ENCODE results near the gene APOD.
"Not testable (repeated sequence)": the region's sequence is repeated elsewhere in the genome, so short reads cannot be mapped to it uniquely, and the experiment has no call there.

DNA sequence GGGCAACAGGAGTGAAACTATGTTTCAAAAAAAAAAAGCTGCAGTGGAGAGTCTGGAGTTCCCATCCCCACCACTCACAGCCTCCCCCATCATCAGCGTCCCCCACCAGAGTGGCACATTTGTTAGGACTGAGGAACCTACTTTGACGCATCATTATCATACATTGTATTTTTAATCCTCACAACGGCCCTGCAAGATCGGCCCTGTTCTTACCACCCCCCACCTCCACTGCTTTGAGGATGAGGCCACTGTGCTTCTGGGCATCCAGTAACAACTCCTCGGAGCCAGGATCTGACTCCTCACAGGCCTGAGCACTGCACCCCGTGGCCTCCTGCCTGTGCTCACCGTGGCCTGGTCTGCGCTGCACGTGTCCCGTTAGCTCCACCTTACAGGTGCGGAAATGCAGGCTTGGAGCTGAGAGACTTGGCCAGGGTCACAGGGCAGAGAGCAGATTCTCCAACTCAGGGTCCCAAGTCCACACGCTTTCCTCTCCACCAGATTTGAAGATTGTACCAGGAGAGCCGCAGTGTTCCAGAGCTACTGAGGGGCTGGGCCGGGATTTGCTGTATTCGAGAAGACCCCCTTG is 32.3 kb upstream of the APOD start:
- TF ChIP-seq, protein P1, sequence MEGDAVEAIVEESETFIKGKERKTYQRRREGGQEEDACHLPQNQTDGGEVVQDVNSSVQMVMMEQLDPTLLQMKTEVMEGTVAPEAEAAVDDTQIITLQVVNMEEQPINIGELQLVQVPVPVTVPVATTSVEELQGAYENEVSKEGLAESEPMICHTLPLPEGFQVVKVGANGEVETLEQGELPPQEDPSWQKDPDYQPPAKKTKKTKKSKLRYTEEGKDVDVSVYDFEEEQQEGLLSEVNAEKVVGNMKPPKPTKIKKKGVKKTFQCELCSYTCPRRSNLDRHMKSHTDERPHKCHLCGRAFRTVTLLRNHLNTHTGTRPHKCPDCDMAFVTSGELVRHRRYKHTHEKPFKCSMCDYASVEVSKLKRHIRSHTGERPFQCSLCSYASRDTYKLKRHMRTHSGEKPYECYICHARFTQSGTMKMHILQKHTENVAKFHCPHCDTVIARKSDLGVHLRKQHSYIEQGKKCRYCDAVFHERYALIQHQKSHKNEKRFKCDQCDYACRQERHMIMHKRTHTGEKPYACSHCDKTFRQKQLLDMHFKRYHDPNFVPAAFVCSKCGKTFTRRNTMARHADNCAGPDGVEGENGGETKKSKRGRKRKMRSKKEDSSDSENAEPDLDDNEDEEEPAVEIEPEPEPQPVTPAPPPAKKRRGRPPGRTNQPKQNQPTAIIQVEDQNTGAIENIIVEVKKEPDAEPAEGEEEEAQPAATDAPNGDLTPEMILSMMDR (IDR thresholded peaks at IDR 0.05) = not testable (repeated sequence)
- TF ChIP-seq ZFX (IDR thresholded peaks at IDR 0.05; ENCODE audit: borderline replicate concordance) = not testable (repeated sequence)

Data from 22Rv1 (cell line).